HG03439 (cell line): ENCODE data around the gene TTC13.
"Not testable (repeated sequence)": the region's sequence is repeated elsewhere in the genome, so short reads cannot be mapped to it uniquely, and the experiment has no call there.

ENCODE experiments used
- ATAC-seq: cut with Tn5 transposase; IDR thresholded peaks from one replicate; pipeline ENCODE4 v1.9.1; 2021; ENCODE audit warnings: mild to moderate bottlenecking, moderate library complexity; ENCODE audit not compliant: unreplicated experiment

TTC13 gene

GRCh38 chr1:230992100-230992774 is 13.6 kb upstream of the TTC13 start:
- ATAC-seq: no peak

DNA sequence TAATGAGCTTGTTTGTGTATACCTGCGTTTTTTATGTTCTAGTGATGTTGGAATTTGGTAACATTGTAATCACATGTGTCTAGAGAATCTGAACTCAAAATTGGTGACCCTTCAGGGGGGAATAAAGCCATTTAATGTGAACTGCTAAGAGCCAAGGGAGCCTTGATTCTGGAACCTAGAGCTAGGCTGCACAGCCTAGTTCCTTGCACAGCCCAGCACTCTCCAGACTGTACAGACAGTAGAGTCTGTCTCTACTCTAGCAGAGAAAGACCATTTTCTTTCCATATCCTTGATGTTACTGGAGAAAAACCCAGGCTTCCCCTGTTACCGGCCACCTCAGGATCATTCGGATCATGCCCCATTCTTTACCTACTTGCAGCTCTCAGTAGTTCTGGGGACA is 8.8 kb upstream of the TTC13 start:
- ATAC-seq: no peak

- ATAC-seq: no peak
Measured at GRCh38 chr1:230986976-230987375, 8.3 kb upstream of the TTC13 start.

GRCh38 chr1:230985711-230986110 is 7.0 kb upstream of the TTC13 start:
- no peak for ATAC-seq

- not testable (repeated sequence) for ATAC-seq
Measured at GRCh38 chr1:230984622-230985515, 6.2 kb upstream of the TTC13 start.

GRCh38 chr1:230983811-230984210 is 5.2 kb upstream of the TTC13 start:
- no peak for ATAC-seq

GRCh38 chr1:230982696-230983095 is 4.0 kb upstream of the TTC13 start:
- ATAC-seq: no peak

DNA sequence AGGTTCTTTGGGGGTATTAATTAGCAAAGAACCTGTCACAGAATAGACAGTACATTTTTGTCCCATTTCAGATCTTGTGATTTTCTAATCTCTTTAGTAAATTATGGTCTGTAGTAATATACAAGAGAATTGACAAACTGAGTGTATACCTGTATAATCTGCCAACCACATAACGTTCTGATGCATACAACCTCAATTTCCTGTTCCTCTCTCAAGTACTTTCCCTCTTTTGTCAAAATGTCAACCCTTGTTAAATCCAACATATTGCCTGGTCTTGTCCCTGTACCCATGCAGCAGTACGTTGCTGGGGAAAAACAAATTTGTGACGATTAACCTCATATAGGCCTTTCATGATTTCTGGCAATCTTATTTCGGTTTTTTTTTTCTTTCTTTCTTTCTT is 1.3 kb upstream of the TTC13 start:
- ATAC-seq: no peak

- no peak for ATAC-seq
Measured at GRCh38 chr1:230979389-230979716, 692 bp upstream of the TTC13 start.

DNA sequence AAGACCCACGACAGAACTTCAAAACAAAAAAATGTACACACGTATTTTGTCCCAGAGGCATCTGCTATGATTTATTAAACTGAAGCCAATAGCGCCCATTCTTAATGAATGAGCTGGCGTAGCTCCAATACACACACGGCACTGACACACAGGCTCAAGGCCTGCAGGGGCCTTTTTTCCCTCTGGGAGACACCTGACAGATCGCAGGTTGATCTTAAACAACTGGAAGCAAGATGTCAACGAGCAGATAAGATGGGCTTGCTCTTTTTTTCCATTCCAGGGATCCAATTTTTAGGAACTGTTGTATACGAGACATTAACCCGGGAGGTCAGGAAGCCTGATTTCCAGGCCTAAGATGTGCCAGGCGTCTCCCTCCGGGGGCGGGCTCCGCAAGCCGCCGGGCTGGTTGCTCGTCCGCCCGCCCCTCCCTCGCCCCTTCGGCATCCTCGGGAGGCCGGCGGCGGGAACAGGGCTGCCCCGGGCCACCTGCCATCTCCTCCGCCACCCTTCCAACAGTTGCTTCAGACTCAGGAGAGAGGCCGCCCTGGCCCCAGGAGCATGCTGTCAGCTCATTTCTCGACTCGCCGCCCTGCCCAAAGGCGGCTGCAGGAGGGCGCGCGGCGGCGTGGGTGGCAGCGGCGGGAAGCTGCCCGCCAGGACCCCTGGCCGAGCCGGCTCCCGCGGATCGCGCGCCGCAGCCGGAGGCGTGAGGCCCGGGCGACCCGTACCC is 735 bp downstream of the TTC13 start:
- peak; percentile 18 for ATAC-seq

- ATAC-seq: no peak
Measured at GRCh38 chr1:230976825-230977747, 1.6 kb downstream of the TTC13 start.

- ATAC-seq: no peak
Measured at GRCh38 chr1:230976360-230976759, 2.3 kb downstream of the TTC13 start.

DNA sequence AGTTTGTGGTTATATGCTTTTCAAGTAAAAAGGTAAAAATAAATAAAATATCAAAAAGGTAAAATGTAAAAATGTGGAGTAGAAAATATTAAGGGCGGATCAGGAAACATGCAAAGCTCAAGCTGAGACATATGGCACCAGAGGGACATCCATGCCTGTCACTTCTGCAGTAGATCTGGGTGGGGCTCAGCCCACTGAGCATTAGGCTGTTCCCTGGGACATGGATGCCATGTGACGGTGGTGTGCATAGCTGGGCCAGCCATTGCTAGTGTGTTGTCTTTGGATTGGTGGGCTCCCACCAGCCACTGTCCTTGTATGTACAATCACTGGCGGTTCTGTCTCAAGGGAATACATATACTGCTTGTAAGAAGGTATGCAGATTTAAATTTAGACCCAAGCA is 3.0 kb downstream of the TTC13 start:
- ATAC-seq: no peak

DNA sequence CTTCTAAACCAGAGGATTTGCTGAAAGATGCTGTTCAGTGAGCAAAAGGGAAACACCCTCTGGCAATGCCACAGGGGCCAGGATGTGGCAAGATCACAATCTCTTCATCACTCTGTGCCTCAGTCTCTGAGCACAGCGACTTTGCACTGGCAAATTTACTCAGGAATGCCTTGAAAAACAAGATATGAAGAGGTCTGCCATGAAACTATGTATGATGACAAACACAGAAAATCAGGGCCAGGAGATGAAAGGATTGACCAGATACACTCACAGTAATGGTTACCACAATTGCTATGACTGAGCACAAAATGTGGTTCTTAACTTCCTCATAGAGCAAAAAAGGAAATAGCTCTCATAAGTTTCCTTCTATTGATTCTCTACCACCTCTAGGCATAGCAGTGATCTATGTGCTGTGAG is 5.8 kb downstream of the TTC13 start:
- ATAC-seq: peak; percentile 55

- no peak for ATAC-seq
Measured at GRCh38 chr1:230971771-230972170, 6.9 kb downstream of the TTC13 start.

GRCh38 chr1:230970432-230970831 is 8.2 kb downstream of the TTC13 start:
- ATAC-seq: no peak

DNA sequence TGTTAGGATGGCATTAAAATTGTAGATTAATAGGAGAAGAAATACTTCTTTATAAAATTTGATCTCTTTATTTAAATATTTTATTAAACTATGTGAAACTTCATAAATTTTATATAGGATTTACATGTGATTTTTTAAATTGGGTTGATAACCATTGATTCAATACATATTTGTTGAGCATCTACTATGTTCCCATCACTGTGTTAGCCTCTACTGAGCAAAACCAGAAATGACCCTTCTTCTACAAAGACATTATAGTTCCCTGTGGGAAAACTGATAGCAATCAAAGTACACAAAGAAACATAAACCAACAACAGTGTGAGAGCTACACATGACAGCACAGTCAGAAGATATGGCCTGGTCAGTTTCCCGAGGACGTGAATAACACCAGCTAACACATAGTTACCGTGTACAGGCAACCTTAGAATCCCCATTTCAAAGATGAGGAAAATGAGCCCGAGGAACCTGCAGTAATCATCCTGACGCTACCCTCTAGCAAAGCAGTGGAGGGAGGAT is 12.2 kb downstream of the TTC13 start:
- ATAC-seq: no peak

DNA sequence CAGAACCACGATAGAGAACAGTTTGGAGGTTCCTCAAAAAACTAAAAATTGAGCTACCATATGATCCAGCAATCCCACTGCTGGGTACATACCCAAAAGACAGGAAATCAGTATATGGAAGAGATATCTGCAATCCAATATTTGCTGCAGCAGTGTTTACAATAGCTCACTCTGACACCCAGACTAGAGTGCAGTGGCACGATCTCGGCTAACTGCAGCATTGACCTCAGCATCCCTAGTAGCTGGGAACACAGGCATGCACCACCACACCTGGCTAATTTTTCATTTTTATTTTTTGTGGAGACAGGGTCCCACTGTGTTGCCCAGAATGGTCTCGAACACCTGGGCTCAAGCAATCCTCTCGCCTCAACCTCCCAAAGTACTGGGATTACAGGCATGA is 13.1 kb downstream of the TTC13 start:
- ATAC-seq: no peak

GRCh38 chr1:230964896-230965295 is 13.8 kb downstream of the TTC13 start:
- no peak for ATAC-seq

- no peak for ATAC-seq
Measured at GRCh38 chr1:230958370-230958769, 20.3 kb downstream of the TTC13 start.
